ENCODE measurements around the gene LHX6. TPM values are rescaled to one million over a fixed set of nuclear protein-coding genes. Genes with fewer than 3 reads are reported as not detected.

The LHX6 gene
- total RNA-seq, 1 experiment from 2014 or later = 4.1 TPM

GRCh38 chr9:122204055-122204454, 24.7 kb downstream of the LHX6 start:
- ATAC-seq (no peak), DNase-seq (ENCODE audit: low read depth, low spot score) (no peak)
- Histone ChIP-seq H3K4me1 (ENCODE audit: control insufficient read depth in 1 of 2, insufficient read depth in 2 of 2, low read length in 2 of 2) (peaks cover 9 to 12% of the 10 kb centered on the region in 2 experiments), H4K20me1 (ENCODE audit: insufficient read depth) (no peaks in the 10 kb centered on the region), H3K27ac (ENCODE audit: low read depth, low read length) (no peak overlapping the region), H3K79me2 (ENCODE audit: insufficient read depth, low read length) (no peaks in the 10 kb centered on the region), H3K9ac (ENCODE audit: low read length) (no peak overlapping the region), H3K9me2 (ENCODE audit: insufficient read depth) (no peaks in the 10 kb centered on the region), H3K27me3 (ENCODE audit: insufficient read depth, low read length) (no peaks in the 10 kb centered on the region), H3K4me3 (replicated peaks in 1 of 2; ENCODE audit: low read depth in 1 of 2, low read length in 2 of 2) (no peak overlapping the region), H3K4me2 (ENCODE audit: low read length) (no peak overlapping the region), H3K9me3 (ENCODE audit: control insufficient read depth in 1 of 2, insufficient read depth in 1 of 2, low read depth in 1 of 2, low read length in 2 of 2) (no peaks in the 10 kb centered on the region), H3K36me3 (ENCODE audit: control insufficient read depth in 1 of 2, insufficient read depth in 2 of 2, low read length in 2 of 2) (no peaks in the 10 kb centered on the region), H2AFZ (ENCODE audit: low read depth, low read length, poor library complexity, severe bottlenecking) (no peak overlapping the region)
- intact Hi-C loops (cut with micrococcal nuclease) = no loop called here
- CTCF ChIA-PET = no interaction called here
- RAD21 ChIA-PET (ENCODE audit: low non-redundant PET in 1 of 2, low total read pairs in 2 of 2, uncharacterized antibody in 2 of 2, unreplicated experiment in 2 of 2) = no interaction called here
- no TSS peak for BruUV-seq (replicated peaks)
- TF ChIP-seq ZFX (IDR thresholded peaks at IDR 0.05) (no peak), CEBPB (IDR thresholded peaks at IDR 0.05; ENCODE audit: low read depth) (no peak), EZH2phosphoT487 (IDR thresholded peaks at IDR 0.05; ENCODE audit: borderline replicate concordance) (no peak), MAX (IDR thresholded peaks at IDR 0.05) (no peak), EZH2 (IDR thresholded peaks at IDR 0.05) (no peak), ELF1 (IDR thresholded peaks at IDR 0.05; ENCODE audit: borderline replicate concordance, low read depth) (no peak), TCF7L2 (IDR thresholded peaks at IDR 0.05; ENCODE audit: borderline replicate concordance, extremely low read depth, insufficient read depth, insufficient read length) (no peak), RAD21 (IDR thresholded peaks at IDR 0.05; ENCODE audit: low read depth) (no peak), CTCF (IDR thresholded peaks at IDR 0.05 in 2 of 3, conservative IDR thresholded peaks at IDR 0.05 in 1 of 3; ENCODE audit: borderline replicate concordance in 1 of 3, insufficient read depth in 1 of 3, low read depth in 2 of 3, low read length in 2 of 3) (no peak), SIN3A (IDR thresholded peaks at IDR 0.05; ENCODE audit: low read depth) (no peak), ZBTB33 (IDR thresholded peaks at IDR 0.05; ENCODE audit: extremely low read depth, insufficient replicate concordance, low read length) (no peak), REST (IDR thresholded peaks at IDR 0.05; ENCODE audit: low read depth) (no peak), ZNF274 (IDR thresholded peaks at IDR 0.05; ENCODE audit: low read depth, low read length) (no peak), SRF (IDR thresholded peaks at IDR 0.05; ENCODE audit: low read depth) (no peak)
- POLR2A ChIA-PET = no interaction called here
